HL-60 (cell line): ENCODE results near the gene TGFBI.

Source experiments
- DNase-seq, 2 experiments: peaks; one replicate each; pipeline ENCODE4 v3.0.0-alpha.2; 2010 to 2020; ENCODE audit warnings: low read depth in 1 of 2, low spot score in 1 of 2
- H3K27ac ChIP-seq: fragments of 250-450 bp; sonication (Bioruptor Pico); replicated peaks from 2 replicates; pipeline ENCODE4 v1.5.1; 2020; ENCODE audit warnings: mild to moderate bottlenecking, moderate library complexity
- H3K27me3 ChIP-seq: fragments of 250-450 bp; sonication (Bioruptor Pico); 2 replicates; pipeline ENCODE4 v1.5.1; 2021; ENCODE audit warnings: mild to moderate bottlenecking, moderate library complexity; ENCODE audit not compliant: insufficient read depth, poor library complexity, severe bottlenecking
- H3K4me3 ChIP-seq: replicated peaks from 2 replicates; pipeline ENCODE4 v1.5.1; 2011; ENCODE audit warnings: mild to moderate bottlenecking, control low read depth, low read length; ENCODE audit not compliant: insufficient read depth
- CTCF ChIP-seq: IDR thresholded peaks from one replicate; pipeline ENCODE4 v1.5.1; 2011; ENCODE audit warnings: low read length, control low read depth, inconsistent platforms; ENCODE audit not compliant: insufficient read depth
- GABPA ChIP-seq: IDR thresholded peaks from 2 replicates; pipeline ENCODE4 v1.6.1; 2012; ENCODE audit warnings: low read depth
- POLR2AphosphoS5 ChIP-seq: IDR thresholded peaks from 2 replicates; pipeline ENCODE4 v1.6.1; 2012; ENCODE audit warnings: low read depth
- SPI1 ChIP-seq: IDR thresholded peaks from 2 replicates; pipeline ENCODE4 v1.6.1; 2012; ENCODE audit warnings: low read depth, mild to moderate bottlenecking, borderline replicate concordance
- TF ChIP-seq, protein P1 (sequence below): IDR thresholded peaks from 2 replicates; pipeline ENCODE4 v1.6.1; 2012; ENCODE audit warnings: low read depth; ENCODE audit not compliant: insufficient replicate concordance

TGFBI gene

GRCh38 chr5:136000932-136001331 is 27.9 kb upstream of the TGFBI start:
- no peak overlapping the region for H3K27ac ChIP-seq
- peak in 1 of 2 experiments; percentile 13 for DNase-seq
- H3K27me3 ChIP-seq: no peaks in the 10 kb centered on the region
- TF ChIP-seq CTCF: no peak
- no peak for TF ChIP-seq SPI1
- TF ChIP-seq POLR2AphosphoS5: no peak
- TF ChIP-seq, protein P1, sequence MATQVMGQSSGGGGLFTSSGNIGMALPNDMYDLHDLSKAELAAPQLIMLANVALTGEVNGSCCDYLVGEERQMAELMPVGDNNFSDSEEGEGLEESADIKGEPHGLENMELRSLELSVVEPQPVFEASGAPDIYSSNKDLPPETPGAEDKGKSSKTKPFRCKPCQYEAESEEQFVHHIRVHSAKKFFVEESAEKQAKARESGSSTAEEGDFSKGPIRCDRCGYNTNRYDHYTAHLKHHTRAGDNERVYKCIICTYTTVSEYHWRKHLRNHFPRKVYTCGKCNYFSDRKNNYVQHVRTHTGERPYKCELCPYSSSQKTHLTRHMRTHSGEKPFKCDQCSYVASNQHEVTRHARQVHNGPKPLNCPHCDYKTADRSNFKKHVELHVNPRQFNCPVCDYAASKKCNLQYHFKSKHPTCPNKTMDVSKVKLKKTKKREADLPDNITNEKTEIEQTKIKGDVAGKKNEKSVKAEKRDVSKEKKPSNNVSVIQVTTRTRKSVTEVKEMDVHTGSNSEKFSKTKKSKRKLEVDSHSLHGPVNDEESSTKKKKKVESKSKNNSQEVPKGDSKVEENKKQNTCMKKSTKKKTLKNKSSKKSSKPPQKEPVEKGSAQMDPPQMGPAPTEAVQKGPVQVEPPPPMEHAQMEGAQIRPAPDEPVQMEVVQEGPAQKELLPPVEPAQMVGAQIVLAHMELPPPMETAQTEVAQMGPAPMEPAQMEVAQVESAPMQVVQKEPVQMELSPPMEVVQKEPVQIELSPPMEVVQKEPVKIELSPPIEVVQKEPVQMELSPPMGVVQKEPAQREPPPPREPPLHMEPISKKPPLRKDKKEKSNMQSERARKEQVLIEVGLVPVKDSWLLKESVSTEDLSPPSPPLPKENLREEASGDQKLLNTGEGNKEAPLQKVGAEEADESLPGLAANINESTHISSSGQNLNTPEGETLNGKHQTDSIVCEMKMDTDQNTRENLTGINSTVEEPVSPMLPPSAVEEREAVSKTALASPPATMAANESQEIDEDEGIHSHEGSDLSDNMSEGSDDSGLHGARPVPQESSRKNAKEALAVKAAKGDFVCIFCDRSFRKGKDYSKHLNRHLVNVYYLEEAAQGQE: no peak
- no peak for TF ChIP-seq GABPA
- H3K4me3 ChIP-seq: no peak overlapping the region

DNA sequence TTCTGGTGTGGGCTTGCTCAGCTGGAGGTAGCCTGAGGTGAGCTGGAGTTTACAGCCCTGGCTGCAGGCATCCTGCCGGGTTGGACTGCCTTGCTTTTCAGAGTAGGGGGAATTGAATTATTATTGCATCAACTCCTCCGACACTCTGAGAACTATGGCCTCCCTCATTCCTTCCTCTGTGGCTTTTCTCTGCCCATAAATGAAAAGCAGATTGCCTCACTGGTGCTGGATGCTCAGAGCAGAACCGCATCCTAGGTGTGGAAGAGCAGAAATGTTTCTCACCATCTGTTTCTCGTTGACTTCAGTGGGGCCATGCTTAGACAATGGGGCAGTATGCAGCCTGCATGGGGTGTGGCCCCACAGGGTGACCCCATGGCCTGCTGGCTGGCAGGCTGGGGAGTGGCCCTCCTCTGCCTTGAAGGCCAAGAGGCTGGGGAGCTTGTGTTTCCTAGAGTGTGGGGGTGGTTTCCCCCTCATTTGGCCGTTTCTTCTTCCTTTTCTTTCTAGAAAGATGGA is 27.3 kb upstream of the TGFBI start:
- Histone ChIP-seq H3K27ac (no peak overlapping the region), H3K4me3 (no peak overlapping the region), H3K27me3 (no peaks in the 10 kb centered on the region)
- DNase-seq: peak; percentile 25 to 41
- TF ChIP-seq POLR2AphosphoS5 (no peak), CTCF (no peak), SPI1 (no peak), GABPA (no peak)
- TF ChIP-seq, protein P1: no peak

GRCh38 chr5:136004436-136004835 is 24.4 kb upstream of the TGFBI start:
- DNase-seq: no peak
- Histone ChIP-seq H3K27me3 (no peaks in the 10 kb centered on the region), H3K4me3 (no peak overlapping the region), H3K27ac (no peak overlapping the region)
- TF ChIP-seq SPI1 (no peak), GABPA (no peak), POLR2AphosphoS5 (no peak), CTCF (no peak)
- TF ChIP-seq, protein P1: no peak
